ENCODE measurements around the gene TASL. TPM values are rescaled to one million over a fixed set of nuclear protein-coding genes. Genes with fewer than 3 reads are reported as not detected.

TASL gene
- total RNA-seq, 1 experiment from 2014 or later: not detected

DNA sequence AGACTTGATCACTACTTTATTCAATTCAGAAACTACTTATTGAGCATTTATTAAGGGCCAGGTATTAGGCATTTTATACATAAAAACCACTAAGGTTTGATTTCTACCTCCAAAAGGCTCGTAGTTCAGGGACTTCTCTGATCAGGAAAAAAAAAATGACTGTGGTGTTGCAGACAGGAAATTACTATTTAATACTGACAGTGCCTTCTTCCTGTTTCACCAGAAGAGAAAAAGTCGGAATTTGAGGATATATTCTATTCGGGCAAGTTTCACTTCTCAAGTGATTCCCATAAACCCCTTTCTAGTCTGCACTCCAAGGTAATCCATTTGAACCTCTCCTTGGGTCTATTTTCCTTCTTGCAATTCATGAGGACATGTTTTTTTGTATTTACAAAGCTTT, 15.3 kb upstream of the TASL start:
- Histone ChIP-seq H3K9ac (ENCODE audit: extremely low read depth, insufficient read length, low read length) (no peak overlapping the region), H3K23ac (ENCODE audit: insufficient read length, low read depth, low read length) (no peak overlapping the region), H2BK20ac (ENCODE audit: low read depth, low read length, poor library complexity, severe bottlenecking) (no peak overlapping the region), H3K4me1 (ENCODE audit: insufficient read depth, low read length) (no peaks in the 10 kb centered on the region), H3K4ac (ENCODE audit: low read depth, low read length) (no peak overlapping the region), H2BK15ac (ENCODE audit: low read depth, low read length) (no peak overlapping the region), H4K91ac (ENCODE audit: insufficient read length, low read depth, low read length) (no peak overlapping the region), H3K27me3 (ENCODE audit: insufficient read depth, low read length) (no peaks in the 10 kb centered on the region), H4K5ac (ENCODE audit: insufficient read length, low read depth, low read length) (no peak overlapping the region), H2BK5ac (ENCODE audit: insufficient read length, low read length) (no peak overlapping the region), H3K56ac (ENCODE audit: insufficient read length, low read depth, low read length) (no peak overlapping the region), H2BK120ac (ENCODE audit: low read depth, low read length, poor library complexity, severe bottlenecking) (no peak overlapping the region), H4K20me1 (ENCODE audit: control insufficient read depth, insufficient read depth, insufficient read length) (no peaks in the 10 kb centered on the region), H3K4me2 (ENCODE audit: insufficient read depth, insufficient read length, low read length) (no peak overlapping the region), H3K14ac (ENCODE audit: insufficient read depth, low read length) (no peak overlapping the region), H2AK5ac (ENCODE audit: insufficient read length, low read length) (no peak overlapping the region), H3K9me3 (ENCODE audit: control insufficient read depth, low read depth, low read length) (peaks cover 4% of the 10 kb centered on the region), H3K79me2 (ENCODE audit: insufficient read depth, low read length) (no peaks in the 10 kb centered on the region), H2BK12ac (ENCODE audit: insufficient read length, low read depth, low read length) (no peak overlapping the region), H3K79me1 (ENCODE audit: insufficient read depth, low read depth, low read length, poor library complexity, severe bottlenecking) (no peaks in the 10 kb centered on the region), H4K8ac (replicated peaks; ENCODE audit: insufficient read length, low read depth, low read length) (no peak overlapping the region), H3T11ph (ENCODE audit: low read length) (no peak overlapping the region), H3K18ac (ENCODE audit: insufficient read length, low read depth, low read length) (no peak overlapping the region), H2AFZ (ENCODE audit: low read length) (no peak overlapping the region), H3K27ac (ENCODE audit: insufficient read length, low read depth, low read length) (no peak overlapping the region), H3K23me2 (ENCODE audit: insufficient read length, low read depth, low read length, poor library complexity, severe bottlenecking) (no peaks in the 10 kb centered on the region)
- no peak overlapping the region for H3K27ac Mint-ChIP-seq
- no peak overlapping the region for H3K4me3 Mint-ChIP-seq
- peaks cover 5 to 48% of the 10 kb centered on the region in 2 experiments; a peak in 4 of 5 replicates for H3K9me3 Mint-ChIP-seq
- peaks cover 0 to 7% of the 10 kb centered on the region in 2 experiments; a peak in 2 of 4 replicates for H3K4me1 Mint-ChIP-seq
- H3K36me3 Mint-ChIP-seq (ENCODE audit: insufficient read depth in 1 of 3, low read depth in 3 of 3): no peaks in the 10 kb centered on the region
- no CpG with 5 or more reads among the region's 3 CpGs for WGBS (ENCODE audit: extremely low coverage, insufficient read length, low lambda C conversion rate)
- no peaks in the 10 kb centered on the region for H3K27me3 Mint-ChIP-seq (ENCODE audit: low read depth)
- DNase-seq: no peak
- TF ChIP-seq, protein P1, sequence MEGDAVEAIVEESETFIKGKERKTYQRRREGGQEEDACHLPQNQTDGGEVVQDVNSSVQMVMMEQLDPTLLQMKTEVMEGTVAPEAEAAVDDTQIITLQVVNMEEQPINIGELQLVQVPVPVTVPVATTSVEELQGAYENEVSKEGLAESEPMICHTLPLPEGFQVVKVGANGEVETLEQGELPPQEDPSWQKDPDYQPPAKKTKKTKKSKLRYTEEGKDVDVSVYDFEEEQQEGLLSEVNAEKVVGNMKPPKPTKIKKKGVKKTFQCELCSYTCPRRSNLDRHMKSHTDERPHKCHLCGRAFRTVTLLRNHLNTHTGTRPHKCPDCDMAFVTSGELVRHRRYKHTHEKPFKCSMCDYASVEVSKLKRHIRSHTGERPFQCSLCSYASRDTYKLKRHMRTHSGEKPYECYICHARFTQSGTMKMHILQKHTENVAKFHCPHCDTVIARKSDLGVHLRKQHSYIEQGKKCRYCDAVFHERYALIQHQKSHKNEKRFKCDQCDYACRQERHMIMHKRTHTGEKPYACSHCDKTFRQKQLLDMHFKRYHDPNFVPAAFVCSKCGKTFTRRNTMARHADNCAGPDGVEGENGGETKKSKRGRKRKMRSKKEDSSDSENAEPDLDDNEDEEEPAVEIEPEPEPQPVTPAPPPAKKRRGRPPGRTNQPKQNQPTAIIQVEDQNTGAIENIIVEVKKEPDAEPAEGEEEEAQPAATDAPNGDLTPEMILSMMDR (conservative IDR thresholded peaks at IDR 0.05): no peak
